Measurements from ENCODE around the gene PRKCE.

DNA sequence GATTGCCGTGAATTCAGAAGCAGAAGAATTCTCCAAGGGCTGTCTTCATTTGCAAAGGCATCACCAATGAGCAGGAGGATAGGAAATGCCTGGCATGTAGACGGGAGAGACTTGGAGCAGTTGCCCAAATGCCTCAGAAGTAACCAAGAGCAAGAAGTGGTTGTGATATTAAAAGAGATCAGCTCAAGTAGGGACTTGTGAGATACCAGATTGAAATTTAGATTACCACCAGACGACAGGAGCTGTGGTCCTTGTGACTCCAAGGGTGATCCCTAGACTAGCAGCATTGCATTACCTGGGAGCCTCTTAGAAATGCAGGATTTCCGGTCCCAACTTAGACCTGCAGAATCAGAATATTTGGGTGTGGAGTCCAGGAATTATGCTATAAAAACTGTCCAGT is 417.2 kb downstream of the PRKCE start:
- no peak for TF ChIP-seq EZH2phosphoT487 (IDR thresholded peaks at IDR 0.05; ENCODE audit: borderline replicate concordance, low read depth, low read length)
- TF ChIP-seq, protein P1, sequence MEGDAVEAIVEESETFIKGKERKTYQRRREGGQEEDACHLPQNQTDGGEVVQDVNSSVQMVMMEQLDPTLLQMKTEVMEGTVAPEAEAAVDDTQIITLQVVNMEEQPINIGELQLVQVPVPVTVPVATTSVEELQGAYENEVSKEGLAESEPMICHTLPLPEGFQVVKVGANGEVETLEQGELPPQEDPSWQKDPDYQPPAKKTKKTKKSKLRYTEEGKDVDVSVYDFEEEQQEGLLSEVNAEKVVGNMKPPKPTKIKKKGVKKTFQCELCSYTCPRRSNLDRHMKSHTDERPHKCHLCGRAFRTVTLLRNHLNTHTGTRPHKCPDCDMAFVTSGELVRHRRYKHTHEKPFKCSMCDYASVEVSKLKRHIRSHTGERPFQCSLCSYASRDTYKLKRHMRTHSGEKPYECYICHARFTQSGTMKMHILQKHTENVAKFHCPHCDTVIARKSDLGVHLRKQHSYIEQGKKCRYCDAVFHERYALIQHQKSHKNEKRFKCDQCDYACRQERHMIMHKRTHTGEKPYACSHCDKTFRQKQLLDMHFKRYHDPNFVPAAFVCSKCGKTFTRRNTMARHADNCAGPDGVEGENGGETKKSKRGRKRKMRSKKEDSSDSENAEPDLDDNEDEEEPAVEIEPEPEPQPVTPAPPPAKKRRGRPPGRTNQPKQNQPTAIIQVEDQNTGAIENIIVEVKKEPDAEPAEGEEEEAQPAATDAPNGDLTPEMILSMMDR (conservative IDR thresholded peaks at IDR 0.05; ENCODE audit: low read length), result no peak

Measured in OCI-LY7 (cell line).